ENCODE results near the gene C1orf185.
A peak's percentile ranks its signal among the peaks of the same experiment; 100 is the strongest.

Gene C1orf185

GRCh38 chr1:51093581-51093980, 8.4 kb upstream of the C1orf185 start:
- H3K4me3 ChIP-seq (ENCODE audit: low read depth, low read length), result no peak overlapping the region
- DNase-seq (ENCODE audit: low read depth), result peak; percentile 1
- no peak for TF ChIP-seq CTCF (IDR thresholded peaks at IDR 0.05; ENCODE audit: low read depth, low read length, missing control alignments)
- in situ Hi-C loops (cut with HindIII; ENCODE audit: low sequenced_read_pairs), result no loop called here

- in situ Hi-C loops (cut with HindIII; ENCODE audit: low sequenced_read_pairs), result no loop called here
- H3K4me3 ChIP-seq (ENCODE audit: low read depth, low read length), result no peak overlapping the region
- TF ChIP-seq CTCF (IDR thresholded peaks at IDR 0.05; ENCODE audit: low read depth, low read length, missing control alignments), result no peak
- no peak for DNase-seq (ENCODE audit: low read depth)
Measured at GRCh38 chr1:51097171-51097570, 4.9 kb upstream of the C1orf185 start.

- no peak for TF ChIP-seq CTCF (IDR thresholded peaks at IDR 0.05; ENCODE audit: low read depth, low read length, missing control alignments)
- no peak for DNase-seq (ENCODE audit: low read depth)
- in situ Hi-C loops (cut with HindIII; ENCODE audit: low sequenced_read_pairs), result no loop called here
- no peak overlapping the region for H3K4me3 ChIP-seq (ENCODE audit: low read depth, low read length)
Measured at GRCh38 chr1:51100264-51100880, 1.7 kb upstream of the C1orf185 start.

- no peak for DNase-seq (ENCODE audit: low read depth)
- no peak overlapping the region for H3K4me3 ChIP-seq (ENCODE audit: low read depth, low read length)
- in situ Hi-C loops (cut with HindIII; ENCODE audit: low sequenced_read_pairs), result no loop called here
- no peak for TF ChIP-seq CTCF (IDR thresholded peaks at IDR 0.05; ENCODE audit: low read depth, low read length, missing control alignments)
Measured at GRCh38 chr1:51114137-51114536, 12.1 kb downstream of the C1orf185 start.

- DNase-seq (ENCODE audit: low read depth), result no peak
- no peak overlapping the region for H3K4me3 ChIP-seq (ENCODE audit: low read depth, low read length)
- TF ChIP-seq CTCF (IDR thresholded peaks at IDR 0.05; ENCODE audit: low read depth, low read length, missing control alignments), result no peak
- in situ Hi-C loops (cut with HindIII; ENCODE audit: low sequenced_read_pairs), result no loop called here
Measured at GRCh38 chr1:51115714-51116404, 13.8 kb downstream of the C1orf185 start.

- in situ Hi-C loops (cut with HindIII; ENCODE audit: low sequenced_read_pairs), result no loop called here
- DNase-seq (ENCODE audit: low read depth), result no peak
- H3K4me3 ChIP-seq (ENCODE audit: low read depth, low read length), result no peak overlapping the region
- TF ChIP-seq CTCF (IDR thresholded peaks at IDR 0.05; ENCODE audit: low read depth, low read length, missing control alignments), result no peak
Measured at GRCh38 chr1:51119331-51119730, 17.3 kb downstream of the C1orf185 start.

Data from astrocyte of the cerebellum (primary cell).